SK-N-SH (cell line): ENCODE data around the gene CBX8. TPM values are rescaled to one million over a fixed set of nuclear protein-coding genes. Genes with fewer than 3 reads are reported as not detected.

Experiments used
- CTCF ChIA-PET: fragments of 300-600, 350-600 bp; formaldehyde crosslinking; extraction: SDS; loops from one replicate; lab custom pipeline; 2021; lab: Yijun Ruan, JAX
- POLR2A ChIA-PET: fragments of 350-600 bp; sonication (Branson Sonifier 250); formaldehyde crosslinking; extraction: SDS; loops from one replicate; lab custom pipeline; 2020; ENCODE audit warnings: antibody characterized with exemption, inconsistent platforms; lab: Yijun Ruan, JAX
- DNase-seq: peaks from one replicate; pipeline ENCODE4 v3.0.0; 2012
- H2AFZ ChIP-seq: fragments of 200-600 bp; sonication (generic); 2 replicates; pipeline ENCODE4 v1.8.1; 2016; ENCODE audit warnings: antibody characterized with exemption, mild to moderate bottlenecking, low read depth
- H3F3A ChIP-seq: fragments of 200-600 bp; sonication (generic); replicated peaks from 2 replicates; pipeline ENCODE3; 2016; ENCODE audit warnings: antibody characterized with exemption, mild to moderate bottlenecking; ENCODE audit not compliant: insufficient read depth
- H3K27ac ChIP-seq, 2 experiments: fragments of 200-500 bp in 1 of 2; fragments of 200-600 bp in 1 of 2; sonication (Bioruptor generic) in 1 of 2; sonication (generic), shearing (Covaris generic) in 1 of 2; 2 replicates each; pipeline versions ENCODE4 v1.5.1 to v1.6.1; 2014 to 2016; ENCODE audit warnings: low read depth in 2 of 2, inconsistent platforms in 1 of 2, low read length in 1 of 2, mild to moderate bottlenecking in 1 of 2, mixed read lengths in 1 of 2
- H3K27me3 ChIP-seq: fragments of 200-600 bp; sonication (generic), shearing (Covaris generic); 2 replicates; pipeline ENCODE4 v1.6.1; 2016; ENCODE audit warnings: mixed run types; ENCODE audit not compliant: insufficient read depth
- H3K36me3 ChIP-seq, 2 experiments: fragments of 200-500 bp in 1 of 2; fragments of 200-600 bp in 1 of 2; sonication (Bioruptor generic) in 1 of 2; sonication (generic) in 1 of 2; replicated peaks in 1 of 2; 2 replicates each; pipeline versions ENCODE3 to v1.5.1; 2014 to 2016; ENCODE audit warnings: low read length in 1 of 2, mild to moderate bottlenecking in 1 of 2; ENCODE audit not compliant: insufficient read depth in 2 of 2, control insufficient read depth in 1 of 2
- H3K4me1 ChIP-seq, 2 experiments: fragments of 200-500 bp in 1 of 2; fragments of 200-600 bp in 1 of 2; sonication (Bioruptor generic) in 1 of 2; sonication (generic), shearing (Covaris generic) in 1 of 2; 2 replicates each; pipeline versions ENCODE4 v1.5.1 to v1.6.1; 2014 to 2016; ENCODE audit warnings: low read depth in 1 of 2, low read length in 1 of 2, mixed run types in 1 of 2; ENCODE audit not compliant: insufficient read depth in 2 of 2, control insufficient read depth in 1 of 2
- H3K4me2 ChIP-seq: fragments of 200-600 bp; sonication (generic), shearing (Covaris generic); 2 replicates; pipeline ENCODE4 v1.6.1; 2017; ENCODE audit warnings: mixed run types
- H3K4me3 ChIP-seq, 2 experiments: fragments of 200-500 bp in 1 of 2; fragments of 200-600 bp in 1 of 2; sonication (Bioruptor generic) in 1 of 2; sonication (generic), shearing (Covaris generic) in 1 of 2; 2 replicates each; pipeline versions ENCODE4 v1.5.1 to v1.8.1; 2014 to 2016; ENCODE audit warnings: low read depth in 2 of 2, inconsistent platforms in 1 of 2, low read length in 1 of 2, mild to moderate bottlenecking in 1 of 2, mixed read lengths in 1 of 2, moderate library complexity in 1 of 2
- H3K79me2 ChIP-seq: fragments of 200-600 bp; sonication (generic); 2 replicates; pipeline ENCODE4 v1.8.1; 2017; ENCODE audit warnings: mild to moderate bottlenecking; ENCODE audit not compliant: insufficient read depth
- H3K9ac ChIP-seq: fragments of 200-600 bp; sonication (generic); 2 replicates; pipeline ENCODE4 v1.6.1; 2017; ENCODE audit warnings: mixed run types
- H3K9me2 ChIP-seq: fragments of 200-600 bp; sonication (generic); 2 replicates; pipeline ENCODE4 v1.6.1; 2017; ENCODE audit warnings: mixed run types
- H3K9me3 ChIP-seq: fragments of 200-600 bp; sonication (generic); 2 replicates; pipeline ENCODE4 v1.6.1; 2017; ENCODE audit warnings: mixed run types, mild to moderate bottlenecking, moderate library complexity
- H4K20me1 ChIP-seq: fragments of 200-600 bp; sonication (generic); 2 replicates; pipeline ENCODE4 v1.6.1; 2017; ENCODE audit warnings: mild to moderate bottlenecking, mixed run types; ENCODE audit not compliant: insufficient read depth
- JUND ChIP-seq: IDR thresholded peaks from 2 replicates; pipeline ENCODE4 v1.4.0; 2012
- MEF2A ChIP-seq: IDR thresholded peaks from 2 replicates; pipeline ENCODE4 v1.4.0; 2012; ENCODE audit warnings: low read depth, borderline replicate concordance
- NFIC ChIP-seq: IDR thresholded peaks from 2 replicates; pipeline ENCODE4 v1.4.0; 2012; ENCODE audit warnings: borderline replicate concordance
- NRF1 ChIP-seq: IDR thresholded peaks from 2 replicates; pipeline ENCODE4 v1.6.1; 2012; ENCODE audit warnings: low read depth, mild to moderate bottlenecking, low read length
- RAD21 ChIP-seq: IDR thresholded peaks from 2 replicates; pipeline ENCODE4 v1.6.1; 2012; ENCODE audit warnings: mild to moderate bottlenecking, low read length
- RCOR1 ChIP-seq: fragments of 150-350 bp; IDR thresholded peaks from 2 replicates; pipeline ENCODE4 v1.6.1; 2017; ENCODE audit warnings: antibody characterized with exemption, low read length
- SIN3A ChIP-seq: IDR thresholded peaks from 2 replicates; pipeline ENCODE4 v1.6.1; 2012; ENCODE audit warnings: low read depth, mild to moderate bottlenecking, low read length, moderate library complexity, borderline replicate concordance
- TCF12 ChIP-seq: IDR thresholded peaks from 2 replicates; pipeline ENCODE4 v1.4.0; 2012
- WGBS: methylation state at CpG from one replicate; pipeline ENCODE4 v1.1.6; 2017; ENCODE audit warnings: low lambda C conversion rate; 5-methylcytosine and 5-hydroxymethylcytosine counted together
- polyA plus RNA-seq, 3 experiments: library from polyadenylated mRNA; depleted of rRNA; stranded (reverse); fragments of >200 nt; gene quantifications; 2 replicates each; pipeline ENCODE4 v1.2.3, GENCODE V29; 2012
- TF ChIP-seq, protein P1 (sequence below): IDR thresholded peaks from 2 replicates; pipeline ENCODE4 v1.4.0; 2012; ENCODE audit warnings: low read depth, borderline replicate concordance
- TF ChIP-seq, protein P2 (sequence below): fragments of 150-350 bp; IDR thresholded peaks from 2 replicates; pipeline ENCODE4 v1.6.1; 2016; ENCODE audit warnings: mild to moderate bottlenecking, low read depth, low read length
- TF ChIP-seq, protein P3 (sequence below): IDR thresholded peaks from 2 replicates; pipeline ENCODE4 v1.4.0; 2012; ENCODE audit warnings: low read depth

The CBX8 gene
- polyA plus RNA-seq, 1 of the 3 experiments (the other 2 are of a cell fraction), result 2.9 TPM

DNA sequence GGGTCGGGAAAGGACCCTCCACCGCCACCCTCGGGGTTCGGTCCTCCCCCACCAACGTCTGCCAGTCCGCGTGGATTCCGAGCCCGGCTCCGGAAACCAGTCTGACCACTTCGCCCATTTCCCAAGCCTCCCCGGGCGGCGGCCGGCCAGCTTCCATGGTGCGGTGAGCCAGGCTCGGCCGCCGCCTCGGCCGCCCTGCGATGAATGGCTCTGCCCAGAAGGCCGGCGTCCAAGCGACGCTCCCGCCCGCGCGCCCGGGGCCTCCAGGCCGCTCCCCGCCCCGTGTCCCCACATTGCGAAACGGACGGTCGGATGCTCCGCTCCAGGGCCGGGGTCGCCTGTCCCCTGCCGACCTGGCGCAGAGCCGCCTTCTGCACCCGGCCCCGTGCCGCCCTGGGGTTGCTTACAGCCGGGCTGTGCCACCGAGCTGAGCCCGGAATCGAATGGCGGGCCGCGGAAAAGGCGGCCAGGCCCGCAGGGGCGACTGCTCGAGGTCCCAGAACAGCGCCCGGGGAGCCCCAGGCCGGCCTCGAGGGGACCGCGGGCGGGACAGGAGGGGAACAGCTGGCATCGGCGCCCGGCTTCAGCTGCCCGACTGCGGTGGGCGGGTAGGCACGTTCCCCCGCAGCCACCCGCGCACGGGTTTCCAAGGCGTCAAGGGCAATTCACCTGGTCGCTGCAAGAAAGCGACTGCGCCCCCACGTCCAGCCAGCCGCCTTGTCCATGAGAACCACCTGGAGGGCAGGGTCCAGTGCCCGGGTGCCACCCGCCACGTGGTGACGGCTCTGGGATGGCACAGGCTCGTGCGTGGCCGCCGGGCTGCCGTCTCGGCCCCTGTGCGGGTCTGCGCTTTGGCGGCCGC, 18.3 kb upstream of the CBX8 start:
- POLR2A ChIA-PET, result no interaction called here

DNA sequence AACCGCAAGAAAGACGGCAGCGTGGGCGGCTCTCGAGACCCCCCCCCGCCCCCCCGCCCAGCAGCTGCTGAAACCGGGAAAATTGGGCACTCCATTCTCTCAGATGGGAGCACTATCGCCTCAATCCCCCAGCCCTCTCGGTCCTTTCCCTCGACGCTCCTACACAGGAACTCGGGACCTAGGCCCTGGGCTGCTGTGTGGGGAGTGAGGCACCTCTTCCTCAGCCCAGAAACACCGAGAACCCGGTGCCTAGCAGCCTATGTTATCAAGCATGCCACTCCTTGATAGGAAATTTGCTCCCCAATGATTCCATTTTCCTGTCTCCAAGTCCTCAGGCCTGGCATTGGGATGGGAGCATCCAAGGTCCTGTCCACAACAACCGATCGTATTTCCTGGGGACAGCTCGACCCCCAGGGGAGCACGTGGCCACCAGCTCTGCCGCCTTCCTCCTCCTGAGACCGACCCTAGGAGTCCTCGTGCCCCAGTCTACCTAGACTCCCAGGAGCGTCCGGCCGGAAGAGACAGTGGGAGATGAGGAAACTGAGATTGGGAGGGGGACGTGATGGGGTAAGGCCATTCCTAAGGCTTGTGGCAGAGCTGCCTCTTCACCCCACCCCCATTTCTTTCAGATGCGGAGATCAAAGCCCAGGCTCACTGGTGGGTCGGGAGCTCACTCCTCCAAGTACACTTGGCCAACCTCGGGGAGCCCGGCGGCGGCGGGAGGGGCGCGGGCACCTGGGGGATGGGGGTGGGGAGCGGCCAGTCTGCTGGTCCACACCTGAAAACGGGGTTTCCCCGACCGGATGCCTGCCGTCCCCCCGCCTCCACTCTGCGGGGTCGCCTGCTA, 17.5 kb upstream of the CBX8 start:
- TF ChIP-seq NFIC (no peak), TCF12 (no peak), SIN3A (no peak), MEF2A (no peak), RCOR1 (no peak)
- TF ChIP-seq, protein P1, sequence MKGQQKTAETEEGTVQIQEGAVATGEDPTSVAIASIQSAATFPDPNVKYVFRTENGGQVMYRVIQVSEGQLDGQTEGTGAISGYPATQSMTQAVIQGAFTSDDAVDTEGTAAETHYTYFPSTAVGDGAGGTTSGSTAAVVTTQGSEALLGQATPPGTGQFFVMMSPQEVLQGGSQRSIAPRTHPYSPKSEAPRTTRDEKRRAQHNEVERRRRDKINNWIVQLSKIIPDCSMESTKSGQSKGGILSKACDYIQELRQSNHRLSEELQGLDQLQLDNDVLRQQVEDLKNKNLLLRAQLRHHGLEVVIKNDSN, result no peak
- TF ChIP-seq, protein P2, sequence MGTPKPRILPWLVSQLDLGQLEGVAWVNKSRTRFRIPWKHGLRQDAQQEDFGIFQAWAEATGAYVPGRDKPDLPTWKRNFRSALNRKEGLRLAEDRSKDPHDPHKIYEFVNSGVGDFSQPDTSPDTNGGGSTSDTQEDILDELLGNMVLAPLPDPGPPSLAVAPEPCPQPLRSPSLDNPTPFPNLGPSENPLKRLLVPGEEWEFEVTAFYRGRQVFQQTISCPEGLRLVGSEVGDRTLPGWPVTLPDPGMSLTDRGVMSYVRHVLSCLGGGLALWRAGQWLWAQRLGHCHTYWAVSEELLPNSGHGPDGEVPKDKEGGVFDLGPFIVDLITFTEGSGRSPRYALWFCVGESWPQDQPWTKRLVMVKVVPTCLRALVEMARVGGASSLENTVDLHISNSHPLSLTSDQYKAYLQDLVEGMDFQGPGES, result no peak
- TF ChIP-seq, protein P3, sequence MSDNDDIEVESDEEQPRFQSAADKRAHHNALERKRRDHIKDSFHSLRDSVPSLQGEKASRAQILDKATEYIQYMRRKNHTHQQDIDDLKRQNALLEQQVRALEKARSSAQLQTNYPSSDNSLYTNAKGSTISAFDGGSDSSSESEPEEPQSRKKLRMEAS, result no peak
- TF ChIP-seq, all 33 proteins: peak for 0
- peak overlapping the region in 1 of 2 experiments; percentile 90; a peak in 2 of 4 replicates for H3K27ac ChIP-seq
- H3K4me1 ChIP-seq, result peaks cover 15 to 35% of the 10 kb centered on the region in 2 experiments
- ChIA-PET POLR2A (interaction anchor here (0.8 to 6.3 kb wide), 5 partner anchors 16 to 77 kb away, joined by 3 to 93 read pairs (median 4); partner anchors contain the start of genes CBX4 and CBX8), CTCF (interaction anchor here (1.0 to 14.7 kb wide), 8 partner anchors 17 to 163 kb away, joined by 3 to 274 read pairs (median 62); partner anchors contain the start of genes CBX2, CBX4 and CBX8)
- no peaks in the 10 kb centered on the region for H3K9me2 ChIP-seq
- H3F3A ChIP-seq, result peaks cover 19% of the 10 kb centered on the region
- H4K20me1 ChIP-seq, result no peaks in the 10 kb centered on the region
- 90% methylated on average over 35 of the region's 43 CpGs for WGBS
- no peaks in the 10 kb centered on the region for H3K9me3 ChIP-seq
- peak overlapping the region; percentile 55; the same call in 1 of the 2 replicates for H3K4me2 ChIP-seq
- H3K9ac ChIP-seq, result no peak overlapping the region
- no peak for DNase-seq
- H3K36me3 ChIP-seq, result no peaks in the 10 kb centered on the region
- no peak overlapping the region; the same call in 1 of the 2 replicates for H2AFZ ChIP-seq
- 0 out of 2 replicates have a peak, but pooled peaks cover 6% of the 10 kb centered on the region for H3K27me3 ChIP-seq
- no peaks in the 10 kb centered on the region for H3K79me2 ChIP-seq
- no peak overlapping the region; a peak in 1 of 4 replicates for H3K4me3 ChIP-seq

More for the DNA sequence above, 18.3 kb upstream of the CBX8 start:
- H3F3A ChIP-seq, result peaks cover 19% of the 10 kb centered on the region
- no peaks in the 10 kb centered on the region for H4K20me1 ChIP-seq
- H3K4me2 ChIP-seq, result no peak overlapping the region
- no peak overlapping the region for H2AFZ ChIP-seq
- DNase-seq, result no peak
- no peak overlapping the region for H3K4me3 ChIP-seq
- CTCF ChIA-PET, result interaction anchor here (1.7 to 14.7 kb wide), 5 partner anchors 16 to 162 kb away, joined by 3 to 274 read pairs (median 62); partner anchors contain the start of gene CBX4
- no peaks in the 10 kb centered on the region for H3K9me3 ChIP-seq
- no peak overlapping the region for H3K9ac ChIP-seq
- no peaks in the 10 kb centered on the region for H3K79me2 ChIP-seq
- H3K36me3 ChIP-seq, result no peaks in the 10 kb centered on the region
- WGBS, result 97% methylated on average over 88 of the region's 96 CpGs
- H3K9me2 ChIP-seq, result no peaks in the 10 kb centered on the region
- H3K27ac ChIP-seq, result no peak overlapping the region
- TF ChIP-seq RAD21 (no peak), JUND (no peak), NRF1 (no peak)
- peaks cover 15 to 30% of the 10 kb centered on the region in 2 experiments for H3K4me1 ChIP-seq
- 0 out of 2 replicates have a peak, but pooled peaks cover 4% of the 10 kb centered on the region for H3K27me3 ChIP-seq
